ENCODE results near the gene MICALL2. TPM values are rescaled to one million over a fixed set of nuclear protein-coding genes. Genes with fewer than 3 reads are reported as not detected.

MICALL2 gene
- total RNA-seq, 1 donor from 2014 or later: 19.1 TPM

- no peak for DNase-seq
Measured at GRCh38 chr7:1493129-1493528, 33.9 kb upstream of the MICALL2 start.

GRCh38 chr7:1492640-1493039 lies 33.4 kb upstream of the MICALL2 start:
- DNase-seq: no peak

- no peak for DNase-seq
Measured at GRCh38 chr7:1492221-1492620, 33.0 kb upstream of the MICALL2 start.

GRCh38 chr7:1490837-1491236 lies 31.6 kb upstream of the MICALL2 start:
- DNase-seq: no peak

- DNase-seq: no peak
Measured at GRCh38 chr7:1489336-1489735, 30.1 kb upstream of the MICALL2 start.

- no peak for DNase-seq
Measured at GRCh38 chr7:1488016-1488415, 28.7 kb upstream of the MICALL2 start.

GRCh38 chr7:1487466-1487865 lies 28.2 kb upstream of the MICALL2 start:
- DNase-seq: no peak

- DNase-seq: no peak
Measured at GRCh38 chr7:1486571-1486970, 27.3 kb upstream of the MICALL2 start.

- DNase-seq: no peak
Measured at GRCh38 chr7:1485156-1485555, 25.9 kb upstream of the MICALL2 start.

GRCh38 chr7:1484569-1484968 lies 25.3 kb upstream of the MICALL2 start:
- no peak for DNase-seq

GRCh38 chr7:1483536-1484505 lies 24.6 kb upstream of the MICALL2 start:
- DNase-seq: no peak

- no peak for DNase-seq
Measured at GRCh38 chr7:1483079-1483478, 23.8 kb upstream of the MICALL2 start.

GRCh38 chr7:1481300-1481699 lies 22.0 kb upstream of the MICALL2 start:
- no peak for DNase-seq

GRCh38 chr7:1480670-1481069 lies 21.4 kb upstream of the MICALL2 start:
- no peak for DNase-seq

- DNase-seq: no peak
Measured at GRCh38 chr7:1479287-1479686, 20.0 kb upstream of the MICALL2 start.

- DNase-seq: no peak
Measured at GRCh38 chr7:1478480-1478879, 19.2 kb upstream of the MICALL2 start.

GRCh38 chr7:1476859-1477258 lies 17.6 kb upstream of the MICALL2 start:
- DNase-seq: no peak

- no peak for DNase-seq
Measured at GRCh38 chr7:1475991-1476390, 16.7 kb upstream of the MICALL2 start.

GRCh38 chr7:1475393-1475792 lies 16.1 kb upstream of the MICALL2 start:
- DNase-seq: no peak

- DNase-seq: peak; percentile 19
Measured at GRCh38 chr7:1474736-1475135, 15.5 kb upstream of the MICALL2 start.

- DNase-seq: peak; percentile 92
Measured at GRCh38 chr7:1473864-1474512, 14.7 kb upstream of the MICALL2 start.

- no peak for DNase-seq
Measured at GRCh38 chr7:1470901-1471300, 11.6 kb upstream of the MICALL2 start.

- no peak for DNase-seq
Measured at GRCh38 chr7:1468643-1469298, 9.5 kb upstream of the MICALL2 start.
